Measurements from ENCODE around the gene GAS5. TPM values are rescaled to one million over a fixed set of nuclear protein-coding genes. Genes with fewer than 3 reads are reported as not detected.

GAS5 gene
- total RNA-seq, 1 donor from 2014 or later: 701 TPM

DNA sequence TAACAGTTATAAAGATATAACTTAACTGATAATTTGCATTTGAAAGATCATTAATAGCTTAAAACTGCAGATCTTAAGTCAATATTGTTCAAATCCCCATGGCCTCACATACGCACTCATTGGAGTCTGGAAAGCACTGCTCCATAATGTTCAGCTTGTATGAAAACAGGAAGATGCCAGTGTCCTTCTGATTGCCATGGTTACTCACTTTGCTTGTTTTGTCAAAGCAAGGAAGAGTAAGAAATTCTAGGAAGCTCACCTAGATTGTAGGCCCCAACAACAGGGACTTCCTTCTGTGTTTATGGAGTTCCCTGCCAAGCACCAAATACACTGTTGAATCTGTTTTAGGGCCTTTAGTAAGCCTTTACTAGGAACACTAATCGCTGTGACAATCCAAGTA, 10.9 kb downstream of the GAS5 start:
- intact Hi-C loops (cut with micrococcal nuclease): no loop called here
- Mint-ChIP-seq H3K4me1 (peaks cover under 1% of the 10 kb centered on the region), H3K27me3 (no peaks in the 10 kb centered on the region), H3K27ac (no peak overlapping the region), H3K36me3 (ENCODE audit: low read depth) (peaks cover 72% of the 10 kb centered on the region), H3K4me3 (no peak overlapping the region), H3K9me3 (no peaks in the 10 kb centered on the region)
- POLR2A ChIA-PET: interaction anchor here (1.1 to 1.4 kb wide), 2 partner anchors 9 to 11 kb away, joined by 3 to 5 read pairs; partner anchors contain the start of genes GAS5 and ZBTB37
- ATAC-seq (ENCODE audit: low read depth) (no peak), DNase-seq (no peak)
- TF ChIP-seq, protein P1, sequence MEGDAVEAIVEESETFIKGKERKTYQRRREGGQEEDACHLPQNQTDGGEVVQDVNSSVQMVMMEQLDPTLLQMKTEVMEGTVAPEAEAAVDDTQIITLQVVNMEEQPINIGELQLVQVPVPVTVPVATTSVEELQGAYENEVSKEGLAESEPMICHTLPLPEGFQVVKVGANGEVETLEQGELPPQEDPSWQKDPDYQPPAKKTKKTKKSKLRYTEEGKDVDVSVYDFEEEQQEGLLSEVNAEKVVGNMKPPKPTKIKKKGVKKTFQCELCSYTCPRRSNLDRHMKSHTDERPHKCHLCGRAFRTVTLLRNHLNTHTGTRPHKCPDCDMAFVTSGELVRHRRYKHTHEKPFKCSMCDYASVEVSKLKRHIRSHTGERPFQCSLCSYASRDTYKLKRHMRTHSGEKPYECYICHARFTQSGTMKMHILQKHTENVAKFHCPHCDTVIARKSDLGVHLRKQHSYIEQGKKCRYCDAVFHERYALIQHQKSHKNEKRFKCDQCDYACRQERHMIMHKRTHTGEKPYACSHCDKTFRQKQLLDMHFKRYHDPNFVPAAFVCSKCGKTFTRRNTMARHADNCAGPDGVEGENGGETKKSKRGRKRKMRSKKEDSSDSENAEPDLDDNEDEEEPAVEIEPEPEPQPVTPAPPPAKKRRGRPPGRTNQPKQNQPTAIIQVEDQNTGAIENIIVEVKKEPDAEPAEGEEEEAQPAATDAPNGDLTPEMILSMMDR (IDR thresholded peaks at IDR 0.05): no peak
- CTCF ChIA-PET: no interaction called here

DNA sequence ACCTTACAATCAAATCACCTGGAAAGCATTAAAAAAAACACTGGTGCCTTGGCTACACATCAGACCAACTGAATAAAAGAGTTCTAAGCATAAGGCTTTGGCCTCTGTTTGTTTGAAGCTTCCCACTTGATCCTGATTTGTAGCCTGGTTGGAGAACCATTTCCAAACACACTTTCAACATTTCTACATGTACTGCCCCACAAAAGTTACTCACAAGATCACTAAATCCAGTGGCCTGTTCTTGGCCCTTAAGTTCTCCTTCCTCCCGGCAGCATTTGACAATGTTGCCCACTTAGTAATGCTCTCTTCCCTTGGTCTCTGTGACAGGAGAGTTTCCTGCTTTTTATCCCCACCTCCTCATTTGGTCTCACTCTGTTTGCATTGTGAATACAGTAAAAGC, 11.8 kb downstream of the GAS5 start:
- ChIA-PET CTCF (no interaction called here), POLR2A (interaction anchor here (1.4 kb wide), 1 partner anchor 10 kb away, joined by 5 read pairs; no protein-coding TSS in a partner anchor)
- ATAC-seq (ENCODE audit: low read depth) (no peak), DNase-seq (no peak)
- H3K4me1 Mint-ChIP-seq: no peaks in the 10 kb centered on the region
- no peaks in the 10 kb centered on the region for H3K27me3 Mint-ChIP-seq
- intact Hi-C loops (cut with micrococcal nuclease): no loop called here
- no peak overlapping the region for H3K4me3 Mint-ChIP-seq
- peaks cover 76% of the 10 kb centered on the region for H3K36me3 Mint-ChIP-seq (ENCODE audit: low read depth)
- H3K9me3 Mint-ChIP-seq: no peaks in the 10 kb centered on the region
- H3K27ac Mint-ChIP-seq: no peak overlapping the region
- TF ChIP-seq, protein P1 (IDR thresholded peaks at IDR 0.05): no peak

DNA sequence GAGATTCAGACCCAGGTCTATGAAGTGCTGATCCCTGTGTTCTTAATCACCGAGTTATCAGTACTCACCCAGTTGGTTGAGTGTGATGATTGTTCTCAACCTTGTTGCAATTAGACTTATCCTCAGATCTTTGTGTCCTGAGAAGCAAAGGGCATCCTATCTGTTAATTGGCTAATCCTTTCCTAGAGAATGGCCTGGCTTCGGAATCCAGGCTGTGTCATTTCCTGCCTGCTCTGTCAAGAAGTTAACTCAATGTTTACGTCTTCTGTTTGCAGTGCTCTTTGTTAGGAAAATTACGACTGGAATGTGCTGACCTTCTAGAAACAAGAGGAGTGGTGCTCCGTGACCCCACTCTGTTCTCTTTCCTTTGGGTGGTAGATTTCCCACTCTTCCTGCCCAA, 14.7 kb downstream of the GAS5 start:
- intact Hi-C loops (cut with micrococcal nuclease): no loop called here
- POLR2A ChIA-PET: interaction anchor here (0.7 to 0.8 kb wide), 2 partner anchors 19 to 1415 kb away, joined by 3 read pairs; no protein-coding TSS in a partner anchor

DNA sequence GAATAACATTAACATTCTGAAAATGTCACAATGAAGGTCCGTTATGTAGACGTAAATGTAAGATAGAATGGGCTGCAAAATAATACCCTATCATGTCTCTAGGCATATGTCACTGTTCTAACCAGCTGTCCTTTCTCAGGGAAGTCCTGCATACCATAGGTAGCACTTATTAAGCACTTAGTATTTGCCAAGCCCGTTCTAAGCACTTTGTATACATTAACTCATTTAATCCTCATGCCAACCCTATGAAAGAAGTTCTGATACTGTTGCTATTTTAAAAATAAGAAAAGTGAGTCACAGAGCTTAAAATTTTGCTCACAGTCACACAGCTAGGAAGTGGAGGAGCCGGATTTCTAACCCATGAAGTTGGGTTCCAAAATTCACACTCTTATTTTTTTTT, 15.7 kb downstream of the GAS5 start:
- no peak overlapping the region for H3K27ac Mint-ChIP-seq
- no peak for ATAC-seq (ENCODE audit: low read depth)

More for the DNA sequence above, 14.7 kb downstream of the GAS5 start:
- TF ChIP-seq, protein P1 (IDR thresholded peaks at IDR 0.05): no peak
- no peak for ATAC-seq (ENCODE audit: low read depth)
- no peaks in the 10 kb centered on the region for H3K9me3 Mint-ChIP-seq
- no peak overlapping the region for H3K27ac Mint-ChIP-seq
- CTCF ChIA-PET: no interaction called here
- no peaks in the 10 kb centered on the region for H3K27me3 Mint-ChIP-seq
- H3K36me3 Mint-ChIP-seq (ENCODE audit: low read depth): peaks cover 67% of the 10 kb centered on the region
- DNase-seq: no peak
- H3K4me1 Mint-ChIP-seq: no peaks in the 10 kb centered on the region
- H3K4me3 Mint-ChIP-seq: no peak overlapping the region

DNA sequence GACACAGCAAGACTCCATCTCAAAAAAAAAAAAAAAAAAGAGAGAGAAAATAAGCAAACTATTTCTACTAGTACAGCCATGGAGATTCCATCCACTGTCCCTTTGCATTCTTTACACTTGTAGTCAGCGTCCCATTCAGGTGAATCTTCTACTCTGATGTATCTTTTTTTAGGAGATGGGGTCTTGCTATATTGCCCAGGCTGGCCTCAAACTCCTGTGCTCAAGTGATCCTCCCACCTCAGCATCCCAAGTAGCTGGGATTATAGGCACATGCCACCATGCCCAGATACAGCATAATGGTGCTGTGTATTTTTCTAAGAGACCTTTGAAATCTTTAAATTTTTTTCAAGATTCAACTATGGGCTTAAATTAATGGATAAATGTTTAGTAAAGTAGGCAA, 35.0 kb downstream of the GAS5 start:
- intact Hi-C loops (cut with micrococcal nuclease): no loop called here
- Mint-ChIP-seq H3K4me1 (peaks cover 3% of the 10 kb centered on the region), H3K27me3 (no peaks in the 10 kb centered on the region), H3K4me3 (no peak overlapping the region), H3K36me3 (ENCODE audit: low read depth) (peaks cover 54% of the 10 kb centered on the region), H3K27ac (no peak overlapping the region), H3K9me3 (no peaks in the 10 kb centered on the region)
- CTCF ChIA-PET: no interaction called here
- TF ChIP-seq, protein P1 (IDR thresholded peaks at IDR 0.05): no peak
- POLR2A ChIA-PET: no interaction called here
- ATAC-seq (ENCODE audit: low read depth): no peak
- DNase-seq: no peak

More for the DNA sequence above, 15.7 kb downstream of the GAS5 start:
- H3K4me1 Mint-ChIP-seq: no peaks in the 10 kb centered on the region
- peaks cover 63% of the 10 kb centered on the region for H3K36me3 Mint-ChIP-seq (ENCODE audit: low read depth)
- ChIA-PET POLR2A (interaction anchor here (0.7 to 1.2 kb wide), 2 partner anchors 8 to 1416 kb away, joined by 3 read pairs; no protein-coding TSS in a partner anchor), CTCF (interaction anchor here (1.8 kb wide), 1 partner anchor 422 kb away, joined by 5 read pairs; no protein-coding TSS in a partner anchor)
- intact Hi-C loops (cut with micrococcal nuclease): no loop called here
- no peaks in the 10 kb centered on the region for H3K27me3 Mint-ChIP-seq
- H3K4me3 Mint-ChIP-seq: no peak overlapping the region
- no peak for DNase-seq
- no peaks in the 10 kb centered on the region for H3K9me3 Mint-ChIP-seq
- TF ChIP-seq, protein P1 (IDR thresholded peaks at IDR 0.05): no peak
